Measurements from ENCODE around the gene PTH2R.
"Not testable (repeated sequence)": the region's sequence is repeated elsewhere in the genome, so short reads cannot be mapped to it uniquely, and the experiment has no call there.

Gene PTH2R

GRCh38 chr2:208488686-208489564 is 82.3 kb downstream of the PTH2R start:
- no peak for DNase-seq (ENCODE audit: low read depth)

- no peak for DNase-seq (ENCODE audit: low read depth)
Measured at GRCh38 chr2:208489687-208490086, 83.1 kb downstream of the PTH2R start.

- no peak for DNase-seq (ENCODE audit: low read depth)
Measured at GRCh38 chr2:208490492-208490891, 83.9 kb downstream of the PTH2R start.

GRCh38 chr2:208491641-208492040 is 85.0 kb downstream of the PTH2R start:
- DNase-seq (ENCODE audit: low read depth): no peak

- DNase-seq (ENCODE audit: low read depth): no peak
Measured at GRCh38 chr2:208492069-208492468, 85.5 kb downstream of the PTH2R start.

GRCh38 chr2:208493186-208493585 is 86.6 kb downstream of the PTH2R start:
- DNase-seq (ENCODE audit: low read depth): no peak

- no peak for DNase-seq (ENCODE audit: low read depth)
Measured at GRCh38 chr2:208496129-208496528, 89.5 kb downstream of the PTH2R start.

GRCh38 chr2:208501206-208501605 is 94.6 kb downstream of the PTH2R start:
- DNase-seq (ENCODE audit: low read depth): no peak

GRCh38 chr2:208502288-208502687 is 95.7 kb downstream of the PTH2R start:
- DNase-seq (ENCODE audit: low read depth): no peak

- not testable (repeated sequence) for DNase-seq (ENCODE audit: low read depth)
Measured at GRCh38 chr2:208505365-208505764, 98.8 kb downstream of the PTH2R start.

GRCh38 chr2:208509586-208509985 is 103.0 kb downstream of the PTH2R start:
- no peak for DNase-seq (ENCODE audit: low read depth)

GRCh38 chr2:208511016-208511415 is 104.4 kb downstream of the PTH2R start:
- DNase-seq (ENCODE audit: low read depth): no peak

- no peak for DNase-seq (ENCODE audit: low read depth)
Measured at GRCh38 chr2:208511573-208511972, 105.0 kb downstream of the PTH2R start.

GRCh38 chr2:208515099-208515498 is 108.5 kb downstream of the PTH2R start:
- no peak for DNase-seq (ENCODE audit: low read depth)

GRCh38 chr2:208523069-208523468 is 116.5 kb downstream of the PTH2R start:
- not testable (repeated sequence) for DNase-seq (ENCODE audit: low read depth)

GRCh38 chr2:208525165-208525564 is 118.6 kb downstream of the PTH2R start:
- not testable (repeated sequence) for DNase-seq (ENCODE audit: low read depth)

- DNase-seq (ENCODE audit: low read depth): no peak
Measured at GRCh38 chr2:208529796-208530195, 123.2 kb downstream of the PTH2R start.

GRCh38 chr2:208531361-208531760 is 124.8 kb downstream of the PTH2R start:
- no peak for DNase-seq (ENCODE audit: low read depth)

GRCh38 chr2:208535578-208535977 is 129.0 kb downstream of the PTH2R start:
- DNase-seq (ENCODE audit: low read depth): not testable (repeated sequence)

- DNase-seq (ENCODE audit: low read depth): no peak
Measured at GRCh38 chr2:208541461-208541988, 134.9 kb downstream of the PTH2R start.

- no peak for DNase-seq (ENCODE audit: low read depth)
Measured at GRCh38 chr2:208541989-208542464, 135.4 kb downstream of the PTH2R start.

- DNase-seq (ENCODE audit: low read depth): no peak
Measured at GRCh38 chr2:208542465-208543041, 136.0 kb downstream of the PTH2R start.

Data from stromal cell of bone marrow (primary cell).